AG09309 (cell line): ENCODE measurements around the gene TNF.
"Not testable (repeated sequence)": the region's sequence is repeated elsewhere in the genome, so short reads cannot be mapped to it uniquely, and the experiment has no call there.

ENCODE experiments used
- DNase-seq: peaks from one replicate; pipeline ENCODE4 v3.0.0-alpha.2; 2010; ENCODE audit warnings: low read depth
- H3K4me3 ChIP-seq: 2 replicates; pipeline ENCODE4 v1.5.1; 2011; ENCODE audit warnings: mild to moderate bottlenecking, low read depth, low read length, moderate library complexity; ENCODE audit not compliant: control insufficient read depth
- TF ChIP-seq, protein P1 (sequence below): IDR thresholded peaks from 2 replicates; pipeline ENCODE4 v1.5.1; 2011; ENCODE audit warnings: mild to moderate bottlenecking, low read depth, low read length, inconsistent platforms; ENCODE audit not compliant: insufficient read depth, control insufficient read depth; ENCODE audit errors: missing control alignments

Gene TNF

DNA sequence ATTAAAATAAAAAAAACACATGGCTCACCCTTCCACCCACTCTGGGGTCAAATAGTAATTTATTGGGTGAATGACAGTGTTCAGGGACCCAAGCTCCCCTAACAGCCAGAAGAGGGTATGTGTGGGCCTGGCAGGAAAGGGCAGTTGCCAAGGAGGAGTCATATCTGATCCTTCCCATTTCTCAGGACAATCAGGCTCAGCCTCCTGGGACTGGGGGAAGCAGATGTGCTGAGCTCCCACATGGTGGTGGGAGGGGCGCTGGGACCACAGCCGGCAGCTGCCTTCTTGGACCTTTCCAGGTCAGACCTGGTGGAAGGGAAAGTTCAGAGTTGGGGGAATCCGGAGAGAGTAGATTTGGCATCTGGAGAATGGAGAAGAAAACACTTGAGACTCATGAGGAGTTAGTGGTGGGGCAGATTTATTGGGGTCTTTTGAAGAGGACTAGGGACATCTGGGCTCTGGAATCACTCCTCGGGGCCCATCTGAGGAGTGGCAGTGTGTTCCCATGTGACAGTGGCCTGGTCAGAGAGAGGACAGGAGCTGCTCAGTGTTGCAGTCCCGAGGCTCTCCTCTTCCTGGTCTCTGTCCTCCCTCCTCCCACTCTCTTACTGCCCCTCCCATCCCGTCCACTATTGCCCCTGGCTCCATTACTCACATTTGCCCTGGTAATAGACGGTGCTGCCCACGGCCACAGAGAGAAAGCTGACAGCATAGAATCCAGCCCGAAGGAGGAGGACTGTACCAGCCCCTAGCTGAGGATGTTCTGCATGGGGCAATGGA is 13.7 kb downstream of the TNF start:
- DNase-seq, result no peak
- H3K4me3 ChIP-seq, result no peak overlapping the region
- TF ChIP-seq, protein P1, sequence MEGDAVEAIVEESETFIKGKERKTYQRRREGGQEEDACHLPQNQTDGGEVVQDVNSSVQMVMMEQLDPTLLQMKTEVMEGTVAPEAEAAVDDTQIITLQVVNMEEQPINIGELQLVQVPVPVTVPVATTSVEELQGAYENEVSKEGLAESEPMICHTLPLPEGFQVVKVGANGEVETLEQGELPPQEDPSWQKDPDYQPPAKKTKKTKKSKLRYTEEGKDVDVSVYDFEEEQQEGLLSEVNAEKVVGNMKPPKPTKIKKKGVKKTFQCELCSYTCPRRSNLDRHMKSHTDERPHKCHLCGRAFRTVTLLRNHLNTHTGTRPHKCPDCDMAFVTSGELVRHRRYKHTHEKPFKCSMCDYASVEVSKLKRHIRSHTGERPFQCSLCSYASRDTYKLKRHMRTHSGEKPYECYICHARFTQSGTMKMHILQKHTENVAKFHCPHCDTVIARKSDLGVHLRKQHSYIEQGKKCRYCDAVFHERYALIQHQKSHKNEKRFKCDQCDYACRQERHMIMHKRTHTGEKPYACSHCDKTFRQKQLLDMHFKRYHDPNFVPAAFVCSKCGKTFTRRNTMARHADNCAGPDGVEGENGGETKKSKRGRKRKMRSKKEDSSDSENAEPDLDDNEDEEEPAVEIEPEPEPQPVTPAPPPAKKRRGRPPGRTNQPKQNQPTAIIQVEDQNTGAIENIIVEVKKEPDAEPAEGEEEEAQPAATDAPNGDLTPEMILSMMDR, result no peak

DNA sequence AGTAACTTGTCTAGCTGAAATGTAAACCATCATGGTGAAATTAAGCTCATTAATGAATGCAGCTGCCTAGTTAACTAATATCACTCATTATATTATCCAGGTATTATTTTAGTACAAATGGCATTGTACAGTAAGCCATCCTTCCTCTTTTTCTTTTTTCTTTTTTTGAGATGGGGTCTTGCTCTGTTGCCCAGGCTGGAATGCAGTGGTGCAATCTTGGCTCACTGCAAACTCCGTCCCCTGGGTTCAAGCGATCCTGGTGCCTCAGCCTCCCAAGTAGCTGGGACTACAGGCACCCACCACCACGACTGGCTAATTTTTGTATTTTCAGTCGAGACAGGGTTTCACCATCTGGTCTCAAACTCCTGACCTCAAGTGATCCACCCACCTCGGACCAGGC is 15.3 kb downstream of the TNF start:
- H3K4me3 ChIP-seq, DNase-seq: not testable (repeated sequence)

DNA sequence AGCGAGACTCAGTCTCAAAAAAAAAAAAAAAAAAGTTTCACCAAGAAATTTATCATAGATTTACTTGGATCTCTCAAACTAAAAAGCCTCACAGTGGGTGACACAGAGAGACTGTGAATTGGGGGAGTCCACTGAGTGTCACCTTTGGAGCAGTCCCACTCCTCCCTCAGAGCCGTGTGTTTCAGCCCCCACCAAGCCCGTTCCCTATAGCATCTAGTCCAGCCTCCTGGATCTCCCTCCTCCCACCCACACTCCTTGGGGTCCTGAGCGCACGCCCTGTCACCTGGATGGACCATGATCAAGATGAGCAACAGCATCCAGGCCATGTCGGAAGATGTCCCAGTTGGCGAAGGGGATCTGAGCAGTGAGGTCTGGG is 17.0 kb downstream of the TNF start:
- TF ChIP-seq, protein P1, result no peak
- no peak for DNase-seq
- no peak overlapping the region for H3K4me3 ChIP-seq

DNA sequence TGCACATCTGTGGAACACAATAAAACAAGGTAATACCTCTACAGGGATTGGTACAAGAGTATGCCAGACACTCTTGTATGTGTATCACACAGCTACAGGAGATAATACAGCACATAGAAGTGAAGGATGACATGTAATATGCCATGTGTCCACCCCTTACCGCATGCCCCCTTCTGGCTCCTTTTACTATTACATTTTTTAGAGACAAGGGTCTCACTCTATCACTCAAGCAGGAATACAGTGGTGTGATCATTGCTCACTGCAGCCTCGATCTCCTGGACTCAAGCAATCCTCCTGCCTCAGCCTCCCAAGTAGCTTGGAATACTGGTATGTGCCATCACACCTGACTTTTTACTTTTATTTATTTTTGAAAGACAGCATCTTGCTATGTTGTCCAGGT is 21.6 kb downstream of the TNF start:
- TF ChIP-seq, protein P1, result peak; percentile 43
- H3K4me3 ChIP-seq, result no peak overlapping the region
- DNase-seq, result no peak

DNA sequence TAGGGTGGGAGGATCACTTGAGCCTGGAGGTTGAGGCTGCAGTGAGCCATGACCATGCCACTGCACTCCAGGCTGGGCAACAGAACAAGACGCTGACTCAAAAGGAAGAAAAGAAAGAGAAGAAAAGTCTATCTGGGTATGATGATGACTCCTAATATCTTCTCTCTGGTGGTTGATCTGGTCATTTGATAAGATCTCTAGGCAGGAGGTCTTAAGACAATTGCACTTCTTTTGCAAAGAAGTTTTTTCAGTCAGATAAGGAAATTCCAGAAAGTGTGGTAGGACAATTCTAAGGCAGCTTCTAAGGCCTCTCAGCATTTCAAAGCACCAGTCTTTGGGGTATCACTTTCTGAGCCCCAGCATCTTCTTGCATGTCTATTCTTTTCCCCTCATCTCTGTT is 32.0 kb downstream of the TNF start:
- TF ChIP-seq, protein P1, result no peak
- no peak overlapping the region for H3K4me3 ChIP-seq
- DNase-seq, result no peak

DNA sequence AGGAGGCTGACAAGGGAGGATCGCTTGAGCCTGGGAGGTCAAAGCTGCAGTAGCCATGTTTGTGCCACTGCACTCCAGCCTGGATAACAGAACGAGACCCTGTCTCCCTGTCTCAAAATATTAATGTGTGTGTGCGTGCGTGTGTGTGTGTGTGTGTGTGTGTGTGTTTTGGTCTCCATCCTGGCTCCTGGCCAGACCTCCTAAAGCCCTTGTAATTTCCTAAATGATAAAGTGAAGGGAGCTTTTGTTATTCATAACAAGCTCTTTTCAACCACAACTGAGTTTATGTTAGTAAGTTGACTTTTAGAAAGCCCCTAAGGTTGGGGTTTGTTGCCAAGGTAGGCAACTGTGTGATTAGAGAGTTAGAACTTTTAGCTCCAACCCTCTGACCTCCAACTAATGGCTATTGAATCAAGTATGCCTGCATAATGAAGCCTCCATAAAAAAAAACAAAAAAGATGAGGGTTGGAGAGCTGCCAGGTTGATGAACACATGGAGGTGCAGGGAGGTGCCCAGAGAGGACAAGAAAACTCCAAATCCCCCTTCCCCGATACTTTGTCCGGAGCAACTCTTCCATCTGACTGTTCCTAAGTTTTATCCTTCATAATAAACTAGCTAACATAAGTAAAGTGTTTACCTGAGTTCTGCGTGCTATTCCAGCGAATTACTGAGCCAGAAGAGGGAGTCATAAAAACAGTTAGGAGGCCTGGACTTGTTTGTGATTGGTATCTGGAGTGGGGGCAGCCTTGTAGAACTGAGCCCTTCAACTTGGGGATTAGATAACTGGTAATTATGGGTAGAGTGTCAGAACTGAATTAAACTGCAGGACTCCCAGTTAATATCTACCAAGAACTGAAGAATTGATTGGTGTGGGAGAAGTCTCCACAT is 34.4 kb downstream of the TNF start:
- TF ChIP-seq, protein P1, result no peak
- no peak overlapping the region for H3K4me3 ChIP-seq
- DNase-seq, result no peak

DNA sequence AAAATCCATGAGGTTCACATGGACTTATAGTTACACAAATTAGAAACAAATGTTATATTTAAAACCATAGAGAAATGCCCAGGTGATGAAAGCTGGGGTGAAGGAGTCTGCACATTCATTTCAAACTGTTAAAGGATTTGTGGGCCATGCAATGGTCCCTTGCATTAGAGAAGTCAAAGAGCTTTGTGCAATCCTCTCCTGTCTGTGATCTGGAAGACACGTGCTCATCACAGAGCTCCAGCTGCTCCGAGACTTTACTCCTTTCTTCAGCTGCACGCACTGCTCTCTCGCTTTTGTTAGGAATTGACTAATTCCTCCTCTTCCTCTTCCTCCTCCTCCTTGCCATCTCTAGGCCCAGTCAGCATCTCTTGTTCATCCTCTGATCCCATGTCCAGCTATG is 35.6 kb downstream of the TNF start:
- no peak overlapping the region for H3K4me3 ChIP-seq
- no peak for DNase-seq
- TF ChIP-seq, protein P1, result no peak
